Activated CD4-positive, alpha-beta T cell treated with anti-CD3 and anti-CD28 coated beads, Interleukin-2, amount 50 U/mL, for 16 hours (primary cell): ENCODE results near the gene DPYD.

Experiments
- DNase-seq: peaks from one replicate; pipeline ENCODE4 v3.0.0-alpha.2; 2020

The DPYD gene

DNA sequence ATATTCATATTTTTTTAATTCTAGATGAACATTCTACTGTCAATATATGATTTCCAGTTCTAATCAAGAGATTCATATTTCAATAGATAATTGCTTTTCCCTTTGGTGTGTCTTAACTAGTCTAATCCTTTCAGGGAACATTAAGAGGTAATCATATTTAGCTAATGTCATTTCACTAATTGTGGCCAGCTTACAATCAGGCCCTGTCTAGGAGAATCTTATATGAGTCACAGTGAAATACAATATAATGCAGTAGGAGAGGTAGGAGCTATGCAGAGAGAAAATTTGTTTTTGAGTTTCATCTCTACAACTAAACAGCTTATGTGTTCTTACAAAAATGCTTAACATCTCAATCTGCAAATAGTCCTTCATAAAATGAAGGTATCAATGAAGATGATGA lies 85.9 kb downstream of the DPYD start:
- no peak for DNase-seq

DNA sequence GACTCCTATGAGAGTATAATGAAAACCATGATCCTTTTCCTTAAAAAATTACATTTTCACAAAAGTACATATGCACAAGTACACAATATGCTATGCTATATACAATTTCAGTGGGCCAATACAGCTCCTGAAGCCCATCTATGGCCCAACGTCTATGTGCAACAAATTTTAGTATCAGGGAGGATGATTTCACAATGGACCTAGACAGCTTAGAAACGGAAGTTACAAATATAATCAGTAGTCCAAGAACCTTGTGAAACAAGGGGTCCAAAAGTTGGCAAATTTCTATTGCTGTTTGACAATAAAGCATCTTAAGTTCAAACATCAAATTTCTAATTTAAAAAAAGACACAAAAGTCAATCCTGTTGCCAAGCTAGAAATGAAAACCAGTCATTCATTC lies 87.0 kb downstream of the DPYD start:
- no peak for DNase-seq

DNA sequence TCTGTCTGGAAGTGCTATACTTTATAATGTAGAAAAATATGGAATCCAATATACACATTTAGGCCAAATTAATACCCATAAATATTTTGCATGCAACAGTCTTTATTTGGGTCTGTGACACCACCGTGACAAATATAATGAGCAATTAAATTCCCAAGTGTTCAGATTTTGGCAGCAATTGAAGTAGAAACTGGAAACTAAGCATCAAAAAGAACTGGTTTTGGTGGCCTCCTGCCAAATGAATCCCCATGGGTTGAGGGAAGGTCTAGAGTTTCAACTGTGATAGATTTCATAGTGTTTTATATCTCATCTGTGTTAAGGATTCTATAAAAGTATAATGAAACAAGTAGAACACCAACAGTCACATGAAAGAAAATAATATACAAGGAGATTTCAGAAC lies 88.4 kb downstream of the DPYD start:
- DNase-seq, result no peak

DNA sequence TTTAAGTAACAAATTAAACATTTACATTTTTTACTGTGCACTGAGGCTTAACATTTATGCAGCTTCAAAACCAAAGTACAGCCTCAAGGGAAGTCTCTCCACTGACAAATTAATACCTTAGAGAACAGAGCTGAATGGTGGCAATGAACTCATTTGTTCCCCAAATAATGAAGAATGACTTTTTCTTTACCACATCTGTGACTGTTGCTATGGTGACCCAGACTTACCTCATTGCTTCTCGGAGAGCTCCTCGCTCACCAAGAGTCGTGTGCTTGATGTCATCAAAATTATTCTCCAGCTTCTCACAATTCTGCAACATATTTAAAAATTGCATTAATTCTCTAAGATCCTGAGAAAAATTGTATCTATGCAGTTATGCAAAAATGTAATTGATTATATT lies 92.9 kb downstream of the DPYD start:
- DNase-seq, result no peak

DNA sequence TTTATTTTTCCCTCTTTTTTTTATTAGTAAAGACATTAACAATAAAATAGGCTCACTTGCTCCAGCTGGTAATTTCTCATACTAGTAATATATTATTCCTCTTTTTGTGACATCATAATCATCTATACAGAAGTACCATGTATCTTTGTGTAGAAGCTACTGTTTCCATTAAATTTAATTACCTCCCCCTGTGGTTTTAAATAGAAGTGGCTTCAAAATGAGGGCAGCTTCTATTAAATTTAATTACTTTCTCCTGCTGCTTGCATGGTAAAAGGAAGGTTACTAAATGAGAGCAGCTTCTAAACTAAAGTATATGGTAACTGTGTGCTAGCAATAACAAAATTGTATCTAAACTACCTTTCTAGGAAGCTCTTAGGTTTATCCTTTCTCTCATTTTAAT lies 94.0 kb downstream of the DPYD start:
- no peak for DNase-seq

DNA sequence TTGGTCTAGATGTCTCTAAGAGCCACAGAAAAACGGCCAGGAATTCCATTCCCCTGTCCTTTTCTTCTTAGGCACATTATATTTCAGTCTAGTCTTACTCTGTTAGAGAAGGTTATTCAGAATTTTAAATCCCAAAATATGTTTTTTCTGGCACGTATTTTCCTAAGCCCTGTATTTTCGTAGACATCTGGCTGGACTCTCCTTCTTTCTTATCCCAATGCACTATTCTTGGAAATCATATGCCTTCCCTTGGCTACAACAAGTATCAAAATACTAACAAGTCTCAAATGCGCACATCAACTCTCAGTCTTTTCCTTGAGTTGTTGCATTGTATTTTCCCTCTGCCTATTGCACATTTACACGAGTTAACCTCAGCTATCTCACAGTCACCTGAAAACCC lies 96.2 kb downstream of the DPYD start:
- DNase-seq, result no peak

DNA sequence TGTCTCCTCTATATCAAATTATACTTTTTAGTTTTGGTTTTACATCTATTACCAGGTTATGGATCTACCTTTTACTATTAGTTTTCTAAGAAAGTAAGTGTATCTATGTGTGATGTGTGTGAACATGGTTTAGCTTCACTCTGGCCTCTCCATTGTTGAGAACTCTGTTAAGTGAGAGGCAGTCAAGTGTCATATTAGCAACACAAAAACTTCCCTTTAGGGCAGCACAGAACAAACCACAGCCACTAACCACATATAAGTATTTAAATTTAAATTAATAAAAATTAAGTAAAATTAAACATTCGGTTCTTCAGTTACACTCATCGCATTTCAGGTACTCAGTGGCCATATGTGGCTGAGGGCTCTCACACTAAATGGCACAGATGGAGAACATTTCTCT lies 96.6 kb downstream of the DPYD start:
- DNase-seq, result no peak

DNA sequence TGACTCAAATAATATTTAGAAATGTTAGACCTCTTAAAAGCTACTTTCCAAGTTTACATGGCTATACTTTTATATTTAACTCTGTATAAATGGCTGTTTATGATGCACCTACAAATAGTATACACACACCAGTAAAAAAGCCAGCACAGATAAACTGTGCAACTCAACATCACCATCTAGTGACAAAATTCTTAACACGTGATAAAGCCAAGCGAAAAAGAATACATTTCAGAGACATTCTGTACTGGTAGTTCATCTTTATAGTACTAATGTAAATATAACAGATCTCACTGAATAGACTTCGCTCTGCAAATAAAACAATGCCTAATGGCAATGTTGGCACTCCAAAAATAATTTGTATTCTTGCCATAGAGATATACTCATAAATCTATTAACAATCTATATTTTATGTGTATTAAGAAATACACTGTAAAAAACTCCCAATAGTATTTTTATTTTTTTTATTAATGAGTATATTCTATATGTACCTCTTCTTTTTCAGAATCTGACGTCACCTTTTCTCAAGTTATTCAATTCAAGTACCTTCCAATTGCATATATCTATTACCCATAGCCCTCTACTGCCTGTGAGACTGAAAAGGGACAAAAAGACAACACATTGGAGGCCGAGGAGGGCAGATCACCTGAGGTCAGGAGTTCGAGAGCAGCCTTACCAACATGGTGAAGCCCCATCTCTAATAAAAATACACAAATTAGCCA lies 100.2 kb downstream of the DPYD start:
- DNase-seq, result peak; percentile 28

DNA sequence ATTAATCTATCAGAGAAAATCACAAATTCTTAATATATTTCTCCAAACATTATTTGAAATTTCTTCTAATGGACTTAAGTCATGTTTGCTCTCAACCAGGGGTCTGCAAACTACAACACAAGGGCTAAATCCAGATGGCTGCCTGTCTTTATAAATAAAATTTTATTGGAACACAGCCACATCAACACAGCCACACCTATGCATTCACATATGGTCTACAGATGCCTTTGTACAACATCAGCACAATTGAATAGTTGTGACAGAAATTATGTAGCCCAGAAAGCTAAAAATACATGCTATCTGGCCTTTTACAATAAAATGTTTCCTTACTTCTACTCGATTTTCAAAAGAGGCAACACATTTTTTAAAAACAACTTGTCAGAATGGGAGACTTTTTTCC lies 103.9 kb downstream of the DPYD start:
- no peak for DNase-seq

DNA sequence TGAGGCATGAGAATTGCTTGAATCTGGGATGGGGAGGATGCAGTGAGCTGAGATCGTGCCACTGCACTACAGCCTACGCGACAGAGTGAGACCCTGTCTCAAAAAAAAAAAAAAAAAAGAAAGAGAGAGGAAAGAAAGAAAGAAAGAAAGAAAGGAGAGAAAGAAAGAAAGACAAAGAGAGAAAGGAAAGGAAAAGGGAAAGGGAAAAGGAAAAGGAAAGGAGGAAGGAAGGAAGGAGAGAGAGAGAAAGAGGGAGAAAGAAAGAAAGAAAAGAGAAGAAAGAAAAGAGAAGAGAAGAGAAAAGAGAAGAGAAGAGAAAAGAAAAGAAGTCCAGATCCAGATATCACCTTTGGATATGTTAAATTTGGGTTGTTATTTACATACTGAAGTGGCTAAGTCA lies 106.0 kb downstream of the DPYD start:
- DNase-seq, result no peak

DNA sequence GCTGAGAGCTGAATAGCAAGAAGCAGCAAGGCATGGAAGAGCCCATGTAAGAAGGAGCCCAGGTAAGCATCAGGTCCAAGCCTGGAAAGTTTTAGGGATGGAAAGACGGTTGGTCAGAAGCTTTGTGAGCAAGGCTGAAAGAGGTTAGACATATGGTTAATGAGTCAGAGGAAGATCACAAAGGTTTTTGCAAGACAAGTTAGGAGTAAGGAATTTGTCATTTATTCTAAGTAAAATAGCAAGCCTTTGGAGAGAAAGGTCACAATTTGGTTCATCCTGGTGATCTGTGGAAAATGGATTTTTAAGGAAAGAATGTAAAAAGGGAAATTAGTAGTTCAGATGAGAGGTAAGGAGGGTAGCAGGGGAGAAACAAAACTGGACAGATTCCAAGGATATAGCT lies 106.7 kb downstream of the DPYD start:
- no peak for DNase-seq

DNA sequence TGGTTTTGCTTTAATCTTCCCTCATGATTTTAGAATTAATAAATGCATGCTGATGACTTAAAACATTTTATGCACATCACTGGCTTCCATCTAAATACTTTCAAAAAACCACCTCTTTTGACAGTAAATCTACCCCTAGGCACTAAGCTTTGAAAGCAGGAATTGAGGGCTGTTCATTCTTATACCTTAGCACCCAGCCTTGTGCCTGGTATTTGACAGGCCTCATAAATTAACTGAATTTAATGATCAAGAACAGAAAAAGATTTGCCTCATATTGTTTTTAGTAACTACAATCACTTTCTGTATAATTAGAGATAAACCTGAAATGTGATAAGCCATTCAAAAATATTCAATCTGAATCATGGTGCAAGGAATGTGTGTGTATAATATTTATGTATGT lies 108.8 kb downstream of the DPYD start:
- no peak for DNase-seq

DNA sequence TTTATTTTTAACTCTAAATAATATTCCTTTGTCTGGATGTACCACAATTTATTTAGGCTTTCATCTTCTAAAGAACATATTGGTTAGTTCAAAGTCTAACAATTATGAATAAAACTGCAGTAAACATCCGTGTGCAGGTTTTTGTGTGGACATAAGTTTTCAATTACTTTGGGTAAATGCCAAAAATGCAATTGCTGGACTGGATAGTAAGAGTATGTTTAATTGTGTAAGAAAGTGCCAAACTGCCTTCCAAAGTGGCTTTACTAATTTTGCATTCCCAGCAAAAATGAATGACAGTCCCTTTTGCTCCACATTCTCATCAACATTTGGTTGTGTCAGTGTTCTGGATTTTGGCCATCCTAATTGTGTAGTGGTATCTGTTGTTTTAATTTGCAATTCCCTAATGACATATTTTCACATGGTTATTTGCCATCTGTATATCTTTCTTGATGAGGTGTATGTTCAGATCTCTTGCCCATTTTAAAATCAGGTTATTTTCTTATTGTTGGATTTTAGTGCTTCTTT lies 113.8 kb downstream of the DPYD start:
- no peak for DNase-seq

DNA sequence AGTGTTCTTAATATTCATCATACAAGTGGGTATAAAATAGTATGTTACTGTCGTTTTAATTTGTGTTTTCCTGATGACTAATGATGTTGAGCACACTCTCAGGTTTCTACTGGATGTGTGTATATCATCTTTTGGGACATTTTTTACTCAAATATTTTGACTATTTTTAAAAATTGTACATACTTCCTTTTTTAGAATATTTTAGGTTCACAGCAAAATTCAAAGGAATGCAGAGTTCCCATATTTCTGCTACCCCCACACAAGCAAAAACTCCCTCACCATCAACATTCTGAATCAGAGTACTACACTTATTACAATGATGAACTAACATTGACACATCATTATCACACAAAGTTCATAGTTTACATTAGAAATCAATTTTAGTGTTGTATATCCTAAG lies 114.5 kb downstream of the DPYD start:
- DNase-seq, result no peak

DNA sequence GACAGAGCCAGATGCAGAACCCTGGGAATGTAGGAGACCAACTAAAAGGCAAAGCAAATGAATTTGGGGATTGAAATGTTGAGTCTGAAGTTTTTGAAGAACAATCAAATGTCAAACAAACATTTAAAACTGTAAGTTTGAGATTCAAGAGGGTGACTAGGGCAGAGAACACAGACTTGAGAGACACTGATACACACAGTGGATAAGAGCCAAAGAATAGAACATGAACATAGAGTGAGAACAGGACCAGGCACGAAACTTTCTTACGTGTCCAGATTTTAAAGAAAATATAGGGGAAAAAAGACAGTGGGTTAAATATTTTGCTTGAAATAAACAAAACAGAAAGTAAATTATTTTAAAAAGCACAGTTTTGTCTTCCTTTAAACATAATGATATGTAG lies 115.7 kb downstream of the DPYD start:
- DNase-seq, result no peak

DNA sequence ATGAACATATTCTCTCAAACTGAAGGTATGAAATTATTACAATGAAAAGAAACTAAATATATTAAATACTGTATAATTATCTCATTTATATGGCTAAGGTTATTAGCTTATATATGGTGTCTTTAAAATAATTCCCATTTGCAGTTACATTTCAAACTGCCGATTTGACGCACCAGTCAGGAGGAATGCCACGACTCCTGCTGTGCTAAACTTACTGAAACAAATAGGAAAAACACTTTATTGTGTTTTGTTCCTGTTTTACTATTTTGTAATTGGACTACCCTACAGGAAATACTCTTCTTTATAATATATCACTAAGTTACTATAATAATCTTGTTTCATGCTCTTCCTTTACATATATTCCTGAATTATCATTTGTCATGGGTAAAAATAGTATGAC lies 117.8 kb downstream of the DPYD start:
- no peak for DNase-seq

DNA sequence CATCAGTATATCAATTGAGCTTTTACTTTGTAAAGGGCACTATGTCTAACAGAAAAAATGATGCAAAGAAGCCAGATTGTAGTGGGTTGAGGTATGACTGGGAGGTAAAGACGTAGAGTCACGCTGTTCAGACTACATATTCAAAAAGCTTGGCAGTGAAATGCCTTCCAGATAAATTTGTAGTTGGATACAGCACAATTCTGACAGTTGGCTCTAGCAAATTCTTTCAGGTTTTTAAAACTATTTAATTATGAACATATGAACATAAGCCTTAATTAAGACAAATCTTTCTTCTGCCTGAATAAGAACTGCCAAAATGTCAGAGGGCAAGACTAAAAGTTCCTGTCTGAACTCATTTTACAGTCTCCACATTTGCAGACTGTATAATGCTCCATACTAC lies 118.8 kb downstream of the DPYD start:
- DNase-seq, result no peak

DNA sequence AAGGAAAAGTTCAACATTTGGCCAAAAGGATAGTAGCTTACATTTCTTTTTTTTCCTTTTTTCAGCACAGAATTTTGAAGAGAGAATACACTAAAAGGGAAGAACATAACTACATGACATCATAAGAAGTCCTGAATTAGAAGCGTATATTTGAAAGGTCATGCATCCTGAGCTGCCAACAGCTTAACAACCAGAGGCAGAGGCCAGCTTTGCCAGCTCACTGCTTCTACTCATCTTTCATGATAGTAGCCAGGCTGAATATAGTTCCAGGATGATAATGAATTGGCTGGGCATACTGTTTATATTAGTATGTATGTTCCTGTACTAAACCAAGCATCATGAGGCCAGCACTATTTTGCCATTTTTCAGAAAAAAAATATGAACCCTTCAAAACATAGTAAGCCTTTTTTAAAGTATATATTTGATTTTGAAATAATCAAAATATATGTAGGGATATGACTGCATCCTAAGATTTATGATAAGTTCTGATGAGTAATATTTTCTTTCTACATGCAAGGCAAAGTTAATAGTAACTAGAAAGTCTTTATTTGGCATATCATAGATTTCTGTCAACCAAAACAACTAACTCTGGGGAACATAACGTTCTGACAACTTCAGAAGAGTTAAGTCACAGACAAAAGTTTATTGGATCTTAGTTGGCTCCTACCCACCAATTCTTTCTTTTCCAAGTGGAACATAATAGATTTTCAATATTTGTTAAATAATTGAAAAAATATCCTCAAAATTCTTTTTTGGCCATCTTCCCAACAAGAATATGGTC lies 123.2 kb downstream of the DPYD start:
- DNase-seq, result no peak

DNA sequence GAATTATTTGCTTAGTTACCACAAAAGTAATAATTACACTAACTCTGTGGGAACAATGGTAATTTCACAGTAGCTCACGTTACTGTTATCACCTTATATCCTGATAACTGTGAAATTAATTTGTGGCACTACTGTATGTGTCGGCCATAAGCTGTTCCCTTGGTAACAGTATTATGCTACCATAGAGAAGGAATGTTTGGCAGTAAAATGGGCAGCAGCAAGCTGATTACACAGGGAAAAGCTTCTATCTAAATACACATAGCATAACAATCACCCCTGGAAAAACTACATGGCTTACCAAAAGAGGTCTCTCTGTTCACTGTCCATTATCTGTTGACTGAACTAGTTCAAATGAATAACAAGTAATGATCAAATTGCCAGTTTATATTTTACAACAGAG lies 124.1 kb downstream of the DPYD start:
- no peak for DNase-seq

DNA sequence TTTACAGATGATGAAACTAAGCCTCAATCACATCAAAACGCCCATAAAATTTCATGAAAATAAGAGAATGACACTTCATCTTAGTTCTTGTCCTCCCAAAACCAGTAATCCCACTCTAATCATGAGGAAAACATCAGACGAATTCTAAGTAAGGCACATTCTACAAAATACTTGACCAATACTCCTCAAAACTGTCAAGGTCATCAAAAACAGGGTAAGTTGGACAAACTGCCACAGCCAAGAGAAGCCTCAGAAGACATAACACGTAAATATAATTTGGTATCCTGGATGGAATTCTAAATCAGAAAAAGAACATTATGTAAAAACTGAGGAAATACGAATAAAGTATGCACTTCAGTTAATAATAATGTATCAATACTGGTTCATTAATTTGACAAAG lies 128.2 kb downstream of the DPYD start:
- no peak for DNase-seq

DNA sequence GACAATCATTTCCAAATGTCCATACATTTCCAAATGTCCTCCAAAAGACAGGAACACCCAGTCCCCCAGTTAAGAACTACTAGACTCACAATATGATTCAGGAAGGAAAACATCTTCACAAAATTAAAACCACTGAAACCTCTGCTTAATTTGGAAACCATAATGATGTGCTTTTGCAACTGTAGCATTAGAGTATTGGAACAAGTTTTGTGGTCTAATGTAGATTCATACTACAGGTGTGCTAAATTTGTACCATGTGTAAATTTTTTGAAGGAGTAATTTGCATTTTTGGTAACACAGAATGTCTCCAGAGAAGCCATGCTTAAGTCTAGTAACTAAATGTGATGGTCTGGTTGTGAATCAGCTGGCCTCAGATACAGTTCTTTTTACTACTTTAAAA lies 129.6 kb downstream of the DPYD start:
- DNase-seq, result peak; percentile 41

DNA sequence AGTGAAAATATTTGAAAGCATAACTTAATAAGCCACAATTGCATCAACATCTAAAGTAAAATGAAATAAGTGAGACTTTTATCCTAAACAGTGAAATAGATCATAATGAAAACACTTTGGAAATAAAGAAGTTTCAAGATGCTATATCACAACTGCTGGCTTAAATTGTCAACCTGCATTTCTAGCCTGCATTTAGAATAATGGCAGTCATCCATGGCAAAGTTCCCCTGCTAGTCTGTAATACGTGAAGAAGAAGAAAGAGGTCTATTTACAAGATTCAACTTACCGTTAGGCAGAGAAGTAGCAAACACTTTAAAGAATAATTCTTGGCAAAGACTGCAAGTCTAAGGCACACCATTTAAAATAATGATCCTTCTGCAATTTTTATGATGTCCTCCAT lies 133.6 kb downstream of the DPYD start:
- DNase-seq, result no peak

DNA sequence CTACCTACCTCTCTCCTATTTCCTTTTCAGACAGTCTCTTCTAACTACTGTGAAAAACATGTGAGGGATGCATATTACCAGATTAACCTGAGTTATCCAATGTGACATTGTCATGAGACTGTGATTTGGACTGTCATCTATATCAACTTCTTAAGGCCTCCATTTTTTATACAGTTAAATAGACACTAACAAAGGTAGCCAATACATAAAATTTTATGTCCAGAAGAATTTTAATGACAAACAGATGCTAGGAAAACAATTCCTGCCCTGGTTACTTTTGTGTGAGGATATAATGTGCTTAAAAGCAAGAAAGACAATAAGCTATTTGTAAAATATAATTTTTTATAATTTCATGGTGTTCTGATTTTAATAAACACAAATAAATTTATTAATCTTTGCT lies 136.2 kb downstream of the DPYD start:
- no peak for DNase-seq

DNA sequence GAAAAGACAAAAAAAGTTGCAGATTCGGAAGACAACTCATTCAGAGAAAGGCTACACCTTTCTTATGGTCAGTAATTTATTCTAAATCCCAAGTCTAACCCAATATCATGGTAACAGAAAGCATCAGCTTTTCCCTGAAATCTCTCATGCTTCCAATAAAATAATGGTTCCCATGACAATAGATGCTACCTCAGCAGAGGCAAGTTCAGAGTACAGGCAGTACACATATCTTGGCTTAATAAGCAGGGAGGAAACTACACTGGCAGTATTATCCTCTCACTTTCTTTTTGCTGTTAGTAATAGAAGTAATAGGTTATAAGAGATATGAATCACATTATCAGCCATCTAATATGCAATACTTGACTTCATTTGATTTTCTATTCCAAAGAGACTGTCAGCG lies 137.1 kb downstream of the DPYD start:
- DNase-seq, result no peak
